Nephron progenitor cell (in vitro differentiated cells): ENCODE results near the gene ZNF200.

Experiments
- DNase-seq: peaks from one replicate; pipeline ENCODE4 v3.0.0; 2021
- H3K27ac Mint-ChIP-seq: 2 replicates; pipeline ENCODE4 v1.8.0; 2021; ENCODE audit warnings: mild to moderate bottlenecking, moderate library complexity, mixed read lengths
- H3K27me3 Mint-ChIP-seq: 2 replicates; pipeline ENCODE4 v1.8.0; 2021; ENCODE audit warnings: mild to moderate bottlenecking, low read depth, mixed read lengths; ENCODE audit not compliant: poor library complexity
- H3K36me3 Mint-ChIP-seq: 2 replicates; pipeline ENCODE4 v1.8.0; 2021; ENCODE audit warnings: low read depth, mixed read lengths
- H3K4me1 Mint-ChIP-seq: 2 replicates; pipeline ENCODE4 v1.8.0; 2021; ENCODE audit warnings: mixed read lengths
- H3K4me3 Mint-ChIP-seq: 2 replicates; pipeline ENCODE4 v1.8.0; 2021; ENCODE audit warnings: mild to moderate bottlenecking, moderate library complexity, mixed read lengths
- H3K9me3 Mint-ChIP-seq: 2 replicates; pipeline ENCODE4 v1.8.0; 2021; ENCODE audit warnings: mild to moderate bottlenecking, moderate library complexity, mixed read lengths
- CTCF ChIP-seq: fragments of 200-600 bp; sonication (generic); IDR thresholded peaks from 2 replicates; pipeline ENCODE4 v1.5.0; 2021; ENCODE audit warnings: antibody characterized with exemption

ZNF200 gene

GRCh38 chr16:3195975-3196374 is 39.0 kb downstream of the ZNF200 start:
- DNase-seq: no peak
- no peak overlapping the region for H3K27ac Mint-ChIP-seq
- H3K4me1 Mint-ChIP-seq: peaks cover 4% of the 10 kb centered on the region
- no peak for TF ChIP-seq CTCF
- no peak overlapping the region for H3K4me3 Mint-ChIP-seq
- H3K9me3 Mint-ChIP-seq: peaks cover 40% of the 10 kb centered on the region
- peaks cover 90% of the 10 kb centered on the region for H3K27me3 Mint-ChIP-seq
- no peaks in the 10 kb centered on the region for H3K36me3 Mint-ChIP-seq

- no peak for TF ChIP-seq CTCF
- H3K36me3 Mint-ChIP-seq: no peaks in the 10 kb centered on the region
- H3K27me3 Mint-ChIP-seq: peaks cover 93% of the 10 kb centered on the region
- no peak overlapping the region for H3K27ac Mint-ChIP-seq
- H3K4me1 Mint-ChIP-seq: peaks cover 13% of the 10 kb centered on the region
- H3K4me3 Mint-ChIP-seq: no peak overlapping the region
- no peak for DNase-seq
- H3K9me3 Mint-ChIP-seq: peaks cover 39% of the 10 kb centered on the region
Measured at GRCh38 chr16:3194792-3195191, 40.2 kb downstream of the ZNF200 start.

GRCh38 chr16:3193221-3194212 is 41.4 kb downstream of the ZNF200 start:
- Mint-ChIP-seq H3K4me3 (no peak overlapping the region), H3K36me3 (no peaks in the 10 kb centered on the region), H3K27ac (no peak overlapping the region), H3K27me3 (peaks cover 95% of the 10 kb centered on the region), H3K9me3 (peaks cover 37% of the 10 kb centered on the region), H3K4me1 (peaks cover 16% of the 10 kb centered on the region)
- no peak for DNase-seq
- no peak for TF ChIP-seq CTCF

- peaks cover 16% of the 10 kb centered on the region for H3K4me1 Mint-ChIP-seq
- no peak for TF ChIP-seq CTCF
- H3K27ac Mint-ChIP-seq: no peak overlapping the region
- peaks cover 98% of the 10 kb centered on the region for H3K27me3 Mint-ChIP-seq
- no peak for DNase-seq
- H3K4me3 Mint-ChIP-seq: no peak overlapping the region
- H3K9me3 Mint-ChIP-seq: peaks cover 37% of the 10 kb centered on the region
- H3K36me3 Mint-ChIP-seq: no peaks in the 10 kb centered on the region
Measured at GRCh38 chr16:3192476-3193019, 42.4 kb downstream of the ZNF200 start.

- H3K27ac Mint-ChIP-seq: no peak overlapping the region
- peaks cover 37% of the 10 kb centered on the region for H3K9me3 Mint-ChIP-seq
- DNase-seq: no peak
- peak overlapping the region; percentile 71 for H3K4me3 Mint-ChIP-seq
- H3K27me3 Mint-ChIP-seq: peaks cover 96% of the 10 kb centered on the region
- H3K36me3 Mint-ChIP-seq: no peaks in the 10 kb centered on the region
- no peak for TF ChIP-seq CTCF
- peaks cover 16% of the 10 kb centered on the region for H3K4me1 Mint-ChIP-seq
Measured at GRCh38 chr16:3190949-3191353, 44.0 kb downstream of the ZNF200 start.
